Measurements from ENCODE around the gene TNFSF13B. TPM values are rescaled to one million over a fixed set of nuclear protein-coding genes. Genes with fewer than 3 reads are reported as not detected.

TNFSF13B gene
- total RNA-seq, 3 donors from 2014 or later: 2.0 to 5.6 (median 3.5) TPM

DNA sequence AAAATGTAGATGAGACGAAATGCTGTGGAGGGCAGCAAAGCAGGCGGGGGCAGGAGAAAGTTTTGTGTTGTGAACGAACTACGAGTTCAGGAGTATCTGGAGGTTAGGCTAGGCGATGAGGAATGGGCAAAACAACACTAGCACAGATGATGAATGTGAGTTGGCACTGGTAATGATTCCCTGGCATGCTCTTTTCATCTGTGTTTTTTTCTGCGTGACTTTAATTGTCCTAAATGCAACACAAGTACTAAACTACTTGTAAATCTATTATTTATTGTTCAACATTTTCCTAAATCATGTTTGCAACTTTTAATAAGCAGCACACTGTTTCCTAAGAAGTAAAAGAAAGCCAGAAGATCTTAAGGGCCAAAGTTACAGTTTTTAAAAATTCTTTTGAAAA is 19.2 kb downstream of the TNFSF13B start:
- Histone ChIP-seq H3K9me3 (no peaks in the 10 kb centered on the region), H3K4me1 (ENCODE audit: low read depth) (no peaks in the 10 kb centered on the region), H3K4me3 (no peak overlapping the region), H3K36me3 (ENCODE audit: low read depth) (no peaks in the 10 kb centered on the region)
- TF ChIP-seq, protein P1, sequence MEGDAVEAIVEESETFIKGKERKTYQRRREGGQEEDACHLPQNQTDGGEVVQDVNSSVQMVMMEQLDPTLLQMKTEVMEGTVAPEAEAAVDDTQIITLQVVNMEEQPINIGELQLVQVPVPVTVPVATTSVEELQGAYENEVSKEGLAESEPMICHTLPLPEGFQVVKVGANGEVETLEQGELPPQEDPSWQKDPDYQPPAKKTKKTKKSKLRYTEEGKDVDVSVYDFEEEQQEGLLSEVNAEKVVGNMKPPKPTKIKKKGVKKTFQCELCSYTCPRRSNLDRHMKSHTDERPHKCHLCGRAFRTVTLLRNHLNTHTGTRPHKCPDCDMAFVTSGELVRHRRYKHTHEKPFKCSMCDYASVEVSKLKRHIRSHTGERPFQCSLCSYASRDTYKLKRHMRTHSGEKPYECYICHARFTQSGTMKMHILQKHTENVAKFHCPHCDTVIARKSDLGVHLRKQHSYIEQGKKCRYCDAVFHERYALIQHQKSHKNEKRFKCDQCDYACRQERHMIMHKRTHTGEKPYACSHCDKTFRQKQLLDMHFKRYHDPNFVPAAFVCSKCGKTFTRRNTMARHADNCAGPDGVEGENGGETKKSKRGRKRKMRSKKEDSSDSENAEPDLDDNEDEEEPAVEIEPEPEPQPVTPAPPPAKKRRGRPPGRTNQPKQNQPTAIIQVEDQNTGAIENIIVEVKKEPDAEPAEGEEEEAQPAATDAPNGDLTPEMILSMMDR (IDR thresholded peaks at IDR 0.05): no peak
- intact Hi-C loops (cut with DNase I, micrococcal nuclease): no loop called here
- DNase-seq (no peak), ATAC-seq (no peak)

DNA sequence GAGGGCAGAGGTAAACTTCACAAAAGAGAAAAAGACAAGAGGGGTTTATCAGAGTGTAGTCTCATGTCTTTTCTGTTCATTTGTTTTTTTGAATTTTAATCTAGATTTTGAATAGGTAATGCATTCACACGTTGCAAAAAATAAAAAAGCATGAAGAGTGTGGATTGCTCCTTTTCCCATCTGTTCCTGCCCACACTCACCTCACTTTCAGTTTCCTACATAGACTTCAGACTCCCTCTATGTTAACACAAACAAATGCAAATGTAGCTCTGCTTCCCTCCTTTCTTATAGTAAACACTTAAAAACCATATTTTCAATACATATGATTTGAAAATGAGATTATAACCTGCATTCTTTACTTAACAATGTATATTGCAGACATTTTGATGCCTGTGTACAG is 20.3 kb downstream of the TNFSF13B start:
- DNase-seq: no peak
- Histone ChIP-seq H3K4me1 (ENCODE audit: low read depth) (no peaks in the 10 kb centered on the region), H3K9me3 (no peaks in the 10 kb centered on the region), H3K36me3 (ENCODE audit: low read depth) (no peaks in the 10 kb centered on the region), H3K4me3 (no peak overlapping the region)
- intact Hi-C loops (cut with DNase I, micrococcal nuclease): no loop called here
- TF ChIP-seq, protein P1 (IDR thresholded peaks at IDR 0.05): no peak
- ATAC-seq: no peak

DNA sequence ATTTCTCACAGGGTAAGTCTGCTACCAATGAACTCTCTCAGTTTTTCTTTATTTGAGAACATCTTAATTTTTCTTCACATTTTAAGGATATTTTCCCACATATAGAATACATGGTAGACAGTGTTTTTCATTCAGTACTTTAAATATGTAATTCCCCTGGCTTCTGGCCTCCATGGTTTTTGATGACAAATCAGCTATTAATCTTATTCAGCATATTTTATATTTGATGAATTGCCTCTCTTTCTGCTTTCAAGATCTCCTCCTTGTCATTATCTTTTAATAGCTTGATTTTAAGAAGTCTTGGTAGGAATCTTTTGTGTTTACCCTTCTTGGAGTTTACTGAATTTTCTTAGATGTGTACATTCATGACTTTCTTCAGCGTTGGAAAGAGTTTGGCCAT is 27.6 kb downstream of the TNFSF13B start:
- intact Hi-C loops (cut with DNase I, micrococcal nuclease): no loop called here
- Histone ChIP-seq H3K4me3 (no peak overlapping the region), H3K36me3 (ENCODE audit: low read depth) (no peaks in the 10 kb centered on the region), H3K4me1 (ENCODE audit: low read depth) (no peaks in the 10 kb centered on the region), H3K9me3 (no peaks in the 10 kb centered on the region)
- ATAC-seq: no peak
- TF ChIP-seq, protein P1 (IDR thresholded peaks at IDR 0.05): no peak
- DNase-seq: no peak

DNA sequence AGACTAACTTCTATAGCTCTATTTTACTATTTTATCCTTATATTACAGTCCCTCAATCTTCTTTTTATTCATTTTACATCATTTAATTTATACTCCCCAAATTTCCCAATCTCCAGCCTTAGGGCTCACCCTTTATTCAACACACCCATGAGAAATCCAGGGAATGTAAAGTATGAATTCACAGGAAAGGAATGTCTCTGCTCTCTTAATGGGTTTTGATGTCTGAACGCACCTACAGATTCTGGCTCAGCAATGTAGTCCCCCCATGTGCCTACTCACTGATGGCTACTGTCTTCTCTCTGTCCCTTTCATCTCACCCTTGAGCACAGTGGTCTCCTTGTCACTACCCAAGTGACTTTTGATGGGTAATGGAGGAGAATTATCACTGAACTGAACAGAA is 32.8 kb downstream of the TNFSF13B start:
- TF ChIP-seq, protein P1 (IDR thresholded peaks at IDR 0.05): no peak
- no peak overlapping the region for H3K4me3 ChIP-seq
- DNase-seq: no peak
- no peaks in the 10 kb centered on the region for H3K36me3 ChIP-seq (ENCODE audit: low read depth)
- no peaks in the 10 kb centered on the region for H3K4me1 ChIP-seq (ENCODE audit: low read depth)
- no peaks in the 10 kb centered on the region for H3K9me3 ChIP-seq
- intact Hi-C loops (cut with DNase I, micrococcal nuclease): no loop called here
- no peak for ATAC-seq

DNA sequence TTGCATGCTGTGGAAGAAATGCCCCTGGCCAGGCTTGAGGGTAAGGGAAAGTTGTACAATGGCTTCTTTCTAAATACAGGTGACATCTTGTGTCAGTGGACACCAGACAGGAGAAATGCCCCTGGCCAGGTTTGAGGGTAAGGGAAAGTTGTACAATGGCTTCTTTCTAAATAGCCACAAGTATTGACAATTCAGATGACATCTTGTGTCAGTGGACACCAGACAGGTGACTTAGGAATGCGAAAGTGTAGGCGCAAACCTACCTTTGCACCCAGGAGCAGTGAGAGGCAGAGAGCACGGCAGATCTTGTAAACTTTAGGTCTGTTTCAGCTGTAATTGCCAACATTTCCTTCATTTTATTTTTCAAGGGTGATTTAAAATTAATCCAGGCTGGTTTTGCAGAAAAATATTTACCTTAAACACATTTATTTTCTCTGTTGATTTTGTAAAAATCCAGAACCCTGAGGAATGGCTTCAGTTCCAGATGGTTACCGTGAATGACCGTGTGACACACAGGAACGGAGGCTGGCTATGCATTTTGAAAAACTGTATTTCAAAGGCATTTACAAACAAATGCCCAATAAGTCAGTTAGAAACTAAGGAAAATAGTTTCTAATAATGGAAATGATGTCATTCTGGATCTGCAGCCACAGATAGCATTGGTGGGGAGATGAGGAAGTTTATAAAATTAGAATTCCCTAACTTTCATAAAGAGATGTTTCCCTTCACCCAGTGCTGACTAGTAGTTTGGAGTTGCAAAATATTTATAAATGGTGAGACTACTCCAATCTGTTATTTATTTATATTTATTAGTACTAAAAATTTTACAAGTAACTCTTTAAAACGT is 34.9 kb downstream of the TNFSF13B start:
- intact Hi-C loops (cut with DNase I, micrococcal nuclease): no loop called here
- TF ChIP-seq, protein P1 (IDR thresholded peaks at IDR 0.05): no peak
- ATAC-seq: no peak
- Histone ChIP-seq H3K4me1 (ENCODE audit: low read depth) (no peaks in the 10 kb centered on the region), H3K36me3 (ENCODE audit: low read depth) (no peaks in the 10 kb centered on the region), H3K9me3 (no peaks in the 10 kb centered on the region), H3K4me3 (no peak overlapping the region)
- no peak for DNase-seq

Measured in mucosa of descending colon (tissue), 3 donors.